NCI-H1417 treated with DMSO at 0.1 percent for 48 hours (cell line): Measurements from ENCODE around the gene VSIR.

Experiments used
- DNase-seq: peaks from one replicate; lab custom pipeline; 2025; lab: John Stamatoyannopoulos, UW

VSIR gene

GRCh38 chr10:71806704-71807556 is 33.6 kb upstream of the VSIR start:
- DNase-seq, result no peak

DNA sequence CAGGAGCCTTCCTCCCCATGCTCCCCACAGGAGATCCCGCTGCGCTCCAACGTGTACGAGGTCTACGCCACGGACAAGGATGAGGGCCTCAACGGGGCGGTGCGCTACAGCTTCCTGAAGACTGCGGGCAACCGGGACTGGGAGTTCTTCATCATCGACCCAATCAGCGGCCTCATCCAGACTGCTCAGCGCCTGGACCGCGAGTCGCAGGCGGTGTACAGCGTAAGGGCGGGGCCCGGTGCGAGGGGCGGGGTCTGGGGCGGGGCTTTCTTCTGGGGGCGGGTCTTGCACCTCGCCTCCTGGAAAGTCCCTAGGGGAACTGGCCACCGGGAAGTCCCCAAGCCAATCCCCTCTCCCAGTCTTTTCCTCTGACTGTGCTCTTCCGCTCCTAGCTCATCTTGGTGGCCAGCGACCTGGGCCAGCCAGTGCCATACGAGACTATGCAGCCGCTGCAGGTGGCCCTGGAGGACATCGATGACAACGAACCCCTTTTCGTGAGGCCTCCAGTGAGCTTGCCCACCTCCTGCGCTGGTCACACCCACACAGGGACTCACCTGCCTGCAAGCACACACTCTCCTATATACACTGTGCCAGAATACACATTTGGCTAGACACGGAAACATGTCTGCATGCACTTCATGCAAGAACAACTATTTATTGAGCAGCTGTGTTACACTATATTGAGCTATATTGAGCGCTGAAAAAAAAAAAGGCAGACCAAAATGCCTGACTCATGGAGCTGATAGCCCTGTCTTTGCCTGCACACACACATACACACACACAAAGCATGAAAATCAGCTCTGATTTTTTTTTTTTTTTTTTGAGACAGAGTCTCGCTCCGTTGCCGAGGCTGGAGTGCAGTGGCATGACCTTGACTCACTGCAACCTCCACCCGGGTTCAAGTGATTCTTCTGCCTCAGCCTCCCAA is 32.7 kb upstream of the VSIR start:
- no peak for DNase-seq

GRCh38 chr10:71804077-71804476 is 30.8 kb upstream of the VSIR start:
- no peak for DNase-seq

- DNase-seq, result no peak
Measured at GRCh38 chr10:71802715-71803488, 29.6 kb upstream of the VSIR start.

GRCh38 chr10:71802235-71802634 is 28.9 kb upstream of the VSIR start:
- no peak for DNase-seq

- DNase-seq, result no peak
Measured at GRCh38 chr10:71801361-71801760, 28.0 kb upstream of the VSIR start.

DNA sequence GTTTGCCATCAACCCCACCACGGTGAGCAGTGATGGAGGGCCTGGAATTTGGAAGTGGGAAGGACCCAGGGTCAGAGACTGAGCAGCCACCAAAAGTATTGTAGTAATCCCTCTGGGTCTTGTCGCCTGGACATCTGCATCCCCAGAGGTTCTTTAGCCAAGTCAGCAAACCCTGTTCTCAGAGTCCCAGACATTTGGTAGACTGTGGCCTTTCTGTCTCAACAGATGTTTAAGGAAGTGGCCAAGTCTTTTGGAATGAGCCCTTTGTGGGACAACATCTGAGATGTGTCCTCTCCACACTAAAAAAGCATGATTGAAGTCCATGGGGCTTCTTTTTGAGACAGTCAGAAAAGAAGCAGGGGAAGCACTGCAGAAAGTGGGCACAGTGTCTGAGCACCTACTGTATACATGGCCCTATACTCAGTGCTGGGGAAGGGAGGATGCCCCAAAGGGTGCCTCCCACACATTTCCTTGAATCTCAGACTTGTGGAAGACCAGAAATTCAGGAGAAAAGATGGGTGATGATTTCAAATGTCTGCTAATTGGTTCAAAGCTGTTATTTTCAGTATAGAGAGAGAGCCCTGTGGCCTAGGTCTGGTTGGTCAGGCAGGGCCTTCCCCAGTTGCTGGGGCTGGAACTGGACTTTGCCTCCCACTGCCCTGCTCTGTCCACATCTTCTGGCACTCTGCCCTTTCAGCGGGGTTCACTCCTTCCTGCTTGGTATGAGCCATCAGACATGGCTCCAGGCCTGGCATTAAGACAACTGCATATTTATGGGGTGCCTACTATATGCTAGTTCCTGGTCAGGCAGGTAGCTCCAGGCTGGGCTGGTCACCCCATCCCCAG is 26.5 kb upstream of the VSIR start:
- DNase-seq, result no peak

DNA sequence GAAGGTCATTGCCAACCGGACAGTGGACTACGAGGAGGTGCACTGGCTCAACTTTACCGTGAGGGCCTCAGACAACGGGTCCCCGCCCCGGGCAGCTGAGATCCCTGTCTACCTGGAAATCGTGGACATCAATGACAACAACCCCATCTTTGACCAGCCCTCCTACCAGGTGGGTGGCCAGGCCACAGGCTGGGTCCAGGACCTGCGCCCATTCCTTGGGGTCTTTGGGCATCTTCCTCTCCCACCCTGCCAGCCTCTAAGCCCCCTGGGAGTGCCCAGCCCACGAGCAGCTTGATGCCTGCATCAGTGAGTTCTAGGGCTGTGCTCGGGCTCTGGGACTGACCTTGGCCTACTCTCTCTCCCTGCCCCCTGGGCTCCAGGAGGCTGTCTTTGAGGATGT is 25.8 kb upstream of the VSIR start:
- DNase-seq, result no peak

- DNase-seq, result no peak
Measured at GRCh38 chr10:71798308-71798624, 24.9 kb upstream of the VSIR start.

GRCh38 chr10:71797533-71798307 is 24.4 kb upstream of the VSIR start:
- no peak for DNase-seq

GRCh38 chr10:71796749-71797405 is 23.6 kb upstream of the VSIR start:
- no peak for DNase-seq

DNA sequence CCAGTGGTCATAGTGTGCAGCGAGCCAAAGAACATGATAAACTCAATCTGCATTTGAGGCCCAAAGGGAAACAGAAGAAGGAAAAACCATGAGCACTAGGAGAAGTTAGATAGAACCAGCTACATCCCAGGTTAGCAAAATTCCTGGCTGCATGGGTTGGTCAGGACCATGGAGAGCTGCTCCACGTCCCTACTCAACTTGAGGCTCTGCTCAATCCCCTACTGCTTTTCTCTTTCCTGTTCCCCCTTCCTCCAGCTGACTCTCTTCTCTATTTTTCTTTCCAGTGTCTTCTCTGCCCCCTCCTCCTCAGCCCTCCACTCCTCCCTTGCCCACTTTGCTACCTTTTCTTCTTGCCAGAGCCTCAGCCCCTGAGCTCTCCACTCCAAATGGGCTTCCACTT is 21.9 kb upstream of the VSIR start:
- DNase-seq, result no peak

GRCh38 chr10:71790749-71791440 is 17.6 kb upstream of the VSIR start:
- no peak for DNase-seq

GRCh38 chr10:71789871-71790270 is 16.6 kb upstream of the VSIR start:
- DNase-seq, result no peak

- DNase-seq, result no peak
Measured at GRCh38 chr10:71788954-71789353, 15.6 kb upstream of the VSIR start.

- DNase-seq, result no peak
Measured at GRCh38 chr10:71784679-71785272, 11.5 kb upstream of the VSIR start.

DNA sequence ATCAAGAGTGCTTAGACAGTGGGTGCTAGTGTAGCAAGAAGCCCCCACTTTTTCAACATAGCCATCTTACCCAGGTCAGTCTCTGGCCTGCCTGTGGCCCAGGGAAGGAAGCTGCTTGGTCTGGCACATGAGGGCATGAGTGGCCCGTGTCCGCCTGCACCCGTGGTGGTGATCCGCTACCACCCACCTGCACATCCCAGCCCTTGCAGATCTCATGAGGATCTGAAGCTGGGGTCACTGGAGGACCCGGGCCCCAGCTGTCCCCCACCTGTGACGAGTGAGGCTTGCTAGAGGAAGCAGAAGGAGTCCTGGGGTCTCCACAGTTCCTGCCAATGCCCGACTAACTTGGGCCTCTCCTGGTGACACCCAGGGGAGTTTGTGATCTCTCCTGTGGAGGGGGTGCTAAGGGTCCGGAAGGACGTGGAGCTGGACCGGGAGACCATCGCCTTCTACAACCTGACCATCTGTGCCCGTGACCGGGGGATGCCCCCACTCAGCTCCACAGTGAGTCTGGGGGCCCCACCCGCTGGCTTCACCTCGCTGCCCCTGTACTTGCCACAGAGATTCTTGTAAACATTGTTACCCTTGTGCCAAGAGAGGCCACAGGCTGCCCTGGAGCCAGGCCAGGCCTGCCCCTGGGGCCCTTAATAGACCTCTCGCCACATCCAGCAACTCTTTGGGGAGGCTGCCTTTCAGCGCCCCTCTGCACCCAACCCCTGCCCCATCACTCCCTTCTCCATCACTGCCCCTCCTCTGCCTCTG is 10.8 kb upstream of the VSIR start:
- no peak for DNase-seq

DNA sequence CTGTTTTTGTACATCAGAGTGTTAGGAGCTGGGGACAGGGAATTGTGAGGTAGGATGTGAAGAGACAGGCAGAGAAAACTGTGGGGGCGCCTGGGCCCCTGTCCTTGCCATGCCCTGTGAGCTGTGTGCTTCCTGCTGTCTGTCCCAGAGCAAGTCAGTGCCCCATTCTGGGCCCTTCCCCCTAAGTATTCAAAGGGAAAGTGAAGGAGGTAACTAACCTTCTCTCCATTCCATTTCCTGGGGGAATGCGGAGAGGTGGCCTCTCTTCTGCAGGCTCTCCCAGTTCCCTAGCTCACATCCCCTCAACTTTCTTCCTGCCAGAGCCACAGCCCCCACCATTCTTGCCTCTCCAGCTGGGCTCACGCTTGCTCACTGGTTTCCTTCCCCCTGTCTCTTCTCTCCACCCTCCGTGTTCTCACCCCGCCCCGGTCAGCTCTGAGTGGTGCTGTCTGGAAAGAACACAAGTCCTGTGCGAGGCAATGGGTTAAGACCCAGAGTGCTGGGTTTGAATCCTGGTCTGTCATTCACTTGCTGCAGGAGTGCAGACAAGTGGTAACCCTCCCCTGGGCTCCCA is 9.7 kb upstream of the VSIR start:
- no peak for DNase-seq
